Fibroblast of the aortic adventitia (primary cell): Measurements from ENCODE around the gene TUBGCP2. TPM values are rescaled to one million over a fixed set of nuclear protein-coding genes. Genes with fewer than 3 reads are reported as not detected.
A peak's percentile ranks its signal among the peaks of the same experiment; 100 is the strongest.
"Not testable (repeated sequence)": the region's sequence is repeated elsewhere in the genome, so short reads cannot be mapped to it uniquely, and the experiment has no call there.

Source experiments
- DNase-seq: peaks from one replicate; pipeline ENCODE4 v3.0.0-alpha.2; 2010; ENCODE audit warnings: low read depth
- H3K4me3 ChIP-seq: 2 replicates; pipeline ENCODE4 v1.5.1; 2011; ENCODE audit warnings: low read depth, mild to moderate bottlenecking, control low read depth, low read length, moderate library complexity
- total RNA-seq: library from RNA; depleted of rRNA; stranded (reverse); fragments of >200 nt; gene quantifications from 2 replicates; pipeline ENCODE4 v1.2.3, GENCODE V29; 2012; ENCODE audit warnings: low replicate concordance
- TF ChIP-seq, protein P1 (sequence below): IDR thresholded peaks from 2 replicates; pipeline ENCODE4 v1.5.1; 2011; ENCODE audit warnings: mild to moderate bottlenecking, low read length, control low read depth, inconsistent platforms; ENCODE audit not compliant: insufficient read depth

TUBGCP2 gene
- total RNA-seq, 1 donor: 72.8 TPM

DNA sequence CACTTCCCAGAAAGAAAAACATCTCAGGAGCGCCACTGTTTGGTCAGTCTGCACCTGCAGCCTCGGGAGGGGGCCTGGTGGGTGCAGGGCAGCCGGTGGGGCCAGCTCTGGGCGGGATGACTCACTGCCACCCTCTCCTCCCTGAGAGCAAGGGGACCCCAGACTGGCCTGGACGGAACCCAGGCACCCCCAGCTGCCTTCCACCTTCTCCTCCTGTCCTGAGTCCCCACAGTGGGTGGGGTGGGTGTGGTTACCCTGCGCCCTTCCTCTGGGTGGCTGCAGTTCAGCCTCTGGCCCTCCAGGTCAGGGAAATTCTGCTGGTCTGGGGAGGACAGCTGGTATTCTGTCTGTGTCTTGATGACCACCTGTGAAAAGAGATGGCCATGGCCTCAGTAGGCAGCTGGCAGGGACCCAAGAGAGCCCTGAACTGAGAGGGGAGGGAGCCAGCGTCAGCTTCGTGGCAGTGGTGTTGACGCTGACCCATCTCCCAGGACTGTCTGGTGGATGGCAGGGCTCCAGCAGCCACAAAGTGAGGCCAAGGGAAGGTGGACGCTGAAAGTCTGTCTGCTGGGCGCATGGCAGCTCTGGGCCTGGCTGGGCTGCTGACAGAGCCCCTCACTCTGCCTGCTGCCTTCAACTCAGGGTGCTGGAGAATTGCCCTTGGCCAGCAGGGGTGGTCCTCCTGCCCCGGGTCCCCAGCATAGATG, 19.1 kb upstream of the TUBGCP2 start:
- H3K4me3 ChIP-seq: no peak overlapping the region
- no peak for DNase-seq
- TF ChIP-seq, protein P1, sequence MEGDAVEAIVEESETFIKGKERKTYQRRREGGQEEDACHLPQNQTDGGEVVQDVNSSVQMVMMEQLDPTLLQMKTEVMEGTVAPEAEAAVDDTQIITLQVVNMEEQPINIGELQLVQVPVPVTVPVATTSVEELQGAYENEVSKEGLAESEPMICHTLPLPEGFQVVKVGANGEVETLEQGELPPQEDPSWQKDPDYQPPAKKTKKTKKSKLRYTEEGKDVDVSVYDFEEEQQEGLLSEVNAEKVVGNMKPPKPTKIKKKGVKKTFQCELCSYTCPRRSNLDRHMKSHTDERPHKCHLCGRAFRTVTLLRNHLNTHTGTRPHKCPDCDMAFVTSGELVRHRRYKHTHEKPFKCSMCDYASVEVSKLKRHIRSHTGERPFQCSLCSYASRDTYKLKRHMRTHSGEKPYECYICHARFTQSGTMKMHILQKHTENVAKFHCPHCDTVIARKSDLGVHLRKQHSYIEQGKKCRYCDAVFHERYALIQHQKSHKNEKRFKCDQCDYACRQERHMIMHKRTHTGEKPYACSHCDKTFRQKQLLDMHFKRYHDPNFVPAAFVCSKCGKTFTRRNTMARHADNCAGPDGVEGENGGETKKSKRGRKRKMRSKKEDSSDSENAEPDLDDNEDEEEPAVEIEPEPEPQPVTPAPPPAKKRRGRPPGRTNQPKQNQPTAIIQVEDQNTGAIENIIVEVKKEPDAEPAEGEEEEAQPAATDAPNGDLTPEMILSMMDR: no peak

DNA sequence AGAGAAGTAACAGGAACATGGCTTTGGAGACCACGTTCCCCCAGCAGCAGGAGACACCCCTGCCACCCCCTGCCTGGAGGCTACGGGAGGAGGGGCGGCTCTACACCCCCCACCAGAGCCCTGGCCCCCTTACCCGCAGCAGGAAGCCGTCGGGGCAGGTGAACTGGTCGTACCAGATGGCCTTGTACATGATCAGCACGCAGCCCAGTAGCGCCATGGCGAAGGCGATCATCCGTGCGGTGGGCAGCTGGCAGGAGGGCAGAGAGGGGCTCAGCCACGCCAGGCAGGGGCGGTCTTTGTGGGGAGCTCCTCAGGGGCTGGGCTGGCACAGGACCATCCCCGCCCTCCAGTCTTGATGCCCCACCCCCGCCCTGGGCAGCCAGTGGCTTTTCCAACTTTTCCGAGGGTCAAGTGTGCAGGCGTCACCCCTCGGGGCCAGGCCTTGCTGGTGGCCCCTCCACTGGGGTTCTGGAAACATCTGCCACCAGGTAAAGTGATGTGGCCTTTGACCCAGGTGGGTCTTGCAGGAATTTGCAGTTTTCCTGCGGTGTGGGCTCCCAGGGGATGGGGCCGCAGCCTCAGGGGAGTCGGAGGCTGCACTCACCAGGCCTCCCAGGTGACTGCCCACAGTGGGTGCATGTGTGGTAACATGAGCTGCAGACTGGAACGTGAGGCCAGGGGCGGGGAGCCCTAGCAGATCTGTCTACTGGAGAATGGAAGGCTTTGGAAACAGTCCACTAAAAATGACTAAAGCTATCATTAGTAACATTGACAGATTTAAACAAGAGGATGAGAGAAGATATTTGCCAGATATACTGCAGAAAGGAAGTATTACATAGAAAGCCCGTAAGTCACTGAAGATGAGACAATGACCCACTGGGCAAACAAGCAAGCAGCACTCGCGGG, 18.3 kb upstream of the TUBGCP2 start:
- TF ChIP-seq, protein P1: no peak
- DNase-seq: peak; percentile 26
- H3K4me3 ChIP-seq: no peak overlapping the region

DNA sequence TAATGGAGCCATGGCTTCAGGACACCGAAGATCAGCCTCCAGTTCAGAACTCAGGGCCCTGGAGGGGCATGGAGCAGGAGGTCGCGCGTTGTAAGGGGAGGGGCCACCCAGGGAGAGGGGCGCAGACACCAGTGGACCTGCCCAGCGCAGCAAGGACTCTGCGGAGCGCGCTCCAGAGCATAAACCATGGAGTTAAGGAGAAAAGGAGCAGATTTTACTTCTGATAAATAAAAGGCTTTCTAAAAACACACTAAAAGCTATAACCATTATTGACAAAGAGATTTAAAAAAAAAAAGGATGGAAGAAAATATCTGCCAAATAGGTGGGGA, 17.5 kb upstream of the TUBGCP2 start:
- TF ChIP-seq, protein P1: no peak
- DNase-seq: no peak
- H3K4me3 ChIP-seq: no peak overlapping the region

DNA sequence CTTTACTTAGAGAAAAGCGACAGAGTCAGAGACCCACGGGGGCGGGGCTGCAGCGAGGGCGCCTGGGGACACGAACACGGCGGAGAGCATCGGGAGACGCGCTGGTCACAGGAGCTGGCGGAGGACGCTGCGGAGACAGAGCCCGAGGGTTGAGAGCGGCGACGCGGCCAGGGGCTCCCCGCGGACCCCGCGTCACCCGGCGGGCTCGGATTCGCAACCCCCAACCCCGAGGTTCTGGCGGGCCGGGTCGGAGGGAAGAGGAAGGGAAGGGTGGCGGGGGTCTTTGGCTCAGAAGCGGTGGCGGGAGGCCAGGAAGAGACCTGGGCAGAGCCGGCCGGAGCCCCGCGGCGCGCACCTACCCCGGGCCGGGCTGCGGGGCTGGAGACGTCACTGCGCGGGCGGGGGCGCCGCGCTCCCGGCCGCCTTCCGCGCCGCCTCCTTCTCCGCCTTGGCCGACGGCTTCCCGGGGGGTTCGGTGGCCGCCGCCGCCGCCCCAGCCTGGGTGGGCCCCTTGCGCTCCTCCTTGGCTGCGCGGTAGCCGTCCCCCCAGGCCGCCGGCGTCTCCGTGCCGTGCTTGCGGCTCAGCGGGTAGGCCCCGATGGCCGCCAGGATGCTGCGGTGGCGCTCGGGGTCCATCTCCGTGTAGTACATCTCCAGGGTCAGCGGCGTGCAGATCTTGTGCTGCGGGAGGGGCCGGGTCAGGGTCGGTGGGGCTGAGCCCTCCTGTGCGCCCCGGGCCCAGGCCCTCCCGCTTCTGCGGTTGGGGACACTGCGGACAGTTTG, 17.0 kb upstream of the TUBGCP2 start:
- TF ChIP-seq, protein P1: no peak
- DNase-seq: no peak
- peak overlapping the region; percentile 35 for H3K4me3 ChIP-seq

DNA sequence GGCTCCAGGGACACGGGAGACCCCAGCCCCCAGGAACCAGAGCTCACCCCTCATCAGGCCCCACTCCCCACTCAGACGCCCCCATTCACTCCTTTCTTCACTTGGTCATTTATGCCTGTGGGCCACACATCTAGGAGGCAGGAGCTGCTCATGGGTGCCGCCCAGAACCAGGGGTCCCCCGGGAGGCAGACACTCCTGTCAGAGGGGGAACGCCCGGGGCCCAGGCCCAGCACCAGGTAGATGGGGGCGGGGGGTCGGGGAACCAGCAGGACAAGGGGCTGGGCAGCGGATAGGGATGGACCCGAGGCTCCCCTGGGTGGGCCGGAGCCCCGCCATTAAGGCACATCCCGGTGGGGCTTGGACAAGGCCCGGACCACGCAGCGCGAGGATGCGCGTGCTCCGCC, 16.2 kb upstream of the TUBGCP2 start:
- TF ChIP-seq, protein P1: no peak
- H3K4me3 ChIP-seq: no peak overlapping the region
- no peak for DNase-seq

DNA sequence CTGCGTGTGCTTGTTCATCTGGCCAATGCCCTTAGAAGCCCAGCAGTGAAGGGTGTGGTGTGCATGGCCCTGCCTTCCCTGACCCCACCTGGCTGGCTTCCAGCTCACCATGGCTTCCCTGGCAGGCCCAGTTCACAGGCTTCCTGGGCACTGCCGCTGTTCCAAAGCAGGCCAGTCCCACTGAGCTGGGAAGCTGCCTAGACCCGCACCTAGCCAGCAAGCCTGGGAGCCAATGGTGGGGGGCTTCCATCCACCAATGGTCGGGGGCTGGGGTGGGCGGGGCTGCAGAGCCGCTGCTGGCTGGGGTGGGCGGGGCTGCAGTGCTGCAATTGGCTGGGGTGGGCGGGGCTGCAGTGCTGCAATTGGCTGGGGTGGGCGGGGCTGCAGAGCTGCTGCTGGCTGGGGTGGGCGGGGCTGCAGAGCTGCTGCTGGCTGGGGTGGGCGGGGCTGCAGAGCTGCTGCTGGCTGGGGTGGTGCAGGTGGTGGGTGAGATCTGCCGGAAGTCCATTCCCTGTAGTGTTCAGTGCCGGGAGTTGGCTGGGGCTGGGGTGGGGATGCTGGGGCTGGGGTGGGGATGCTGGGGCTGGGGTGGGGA, 15.6 kb upstream of the TUBGCP2 start:
- peak overlapping the region; percentile 33 for H3K4me3 ChIP-seq
- TF ChIP-seq, protein P1: no peak
- peak; percentile 49 for DNase-seq

DNA sequence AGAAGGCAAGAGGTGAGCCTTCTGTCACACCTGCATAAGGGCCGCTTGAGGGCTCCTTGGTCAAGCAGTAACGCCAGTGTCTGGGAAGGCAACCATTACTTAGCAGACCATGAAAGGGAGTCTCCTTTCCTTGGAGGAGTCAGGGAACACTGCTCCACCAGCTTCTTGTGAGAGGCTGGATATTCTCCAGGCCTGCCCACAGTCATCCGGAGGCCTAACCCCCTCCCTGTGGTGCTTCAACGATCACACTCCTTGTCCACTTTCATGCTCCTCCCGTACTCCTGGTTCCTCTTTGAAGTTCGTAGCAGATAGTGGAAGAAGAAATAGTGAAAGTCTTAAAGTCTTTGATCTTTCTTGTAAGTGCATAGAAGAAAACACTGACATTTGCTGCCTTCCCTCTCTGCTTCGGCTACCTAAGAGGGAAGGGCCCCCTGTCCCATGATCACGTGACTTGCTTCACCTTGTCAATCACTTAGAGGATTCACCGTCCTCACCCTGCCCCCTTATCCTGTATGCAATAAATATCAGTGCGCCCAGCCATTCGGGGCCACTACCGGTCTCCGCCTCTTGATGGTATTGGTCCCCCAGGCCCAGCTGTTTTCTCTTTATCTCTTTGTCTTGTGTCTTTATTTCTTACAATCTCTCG, 13.5 kb upstream of the TUBGCP2 start:
- DNase-seq, H3K4me3 ChIP-seq: not testable (repeated sequence)

DNA sequence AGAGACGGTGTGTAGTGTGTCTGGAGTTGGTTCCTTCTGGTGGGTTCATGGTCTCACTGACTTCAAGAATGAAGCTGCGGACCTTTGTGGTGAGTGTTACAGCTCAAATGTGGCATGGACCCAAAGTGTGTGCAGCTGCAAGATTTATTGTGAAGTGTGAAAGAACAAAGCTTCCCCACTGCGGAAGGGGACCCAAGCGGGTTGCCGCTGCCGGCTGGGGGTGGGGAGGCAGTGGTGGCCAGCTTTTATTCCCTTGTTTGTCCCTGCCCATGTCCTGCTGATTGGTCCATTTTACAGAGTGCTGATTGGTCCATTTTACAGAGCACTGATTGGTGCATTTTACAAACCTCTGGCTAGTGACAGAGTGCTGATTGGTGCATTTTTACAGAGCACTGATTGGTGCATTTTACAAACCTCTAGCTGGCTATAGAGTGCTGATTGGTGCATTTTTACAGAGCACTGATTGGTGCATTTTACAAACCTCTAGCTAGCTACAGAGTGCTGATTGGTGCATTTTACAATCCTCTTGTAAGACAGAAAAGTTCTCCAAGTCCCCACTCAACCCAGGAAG, 12.3 kb upstream of the TUBGCP2 start:
- DNase-seq, H3K4me3 ChIP-seq: not testable (repeated sequence)
